HepG2 (cell line): ENCODE measurements around the gene LDLRAD4. TPM values are rescaled to one million over a fixed set of nuclear protein-coding genes. Genes with fewer than 3 reads are reported as not detected.
A peak's percentile ranks its signal among the peaks of the same experiment; 100 is the strongest.

Experiments
- ATAC-seq: fragments of 200-7000 bp; cut with Tn5 transposase; 3 replicates; pipeline ENCODE4 v1.9.1; 2020; ENCODE audit warnings: mild to moderate bottlenecking, moderate library complexity
- BruUV-seq: library from RNA; stranded (reverse); fragments of 400-500 nt; replicated peaks from 2 replicates; lab custom pipeline; 2021; lab: Mats Ljungman, UMichigan
- CTCF ChIA-PET: fragments of 300-600 bp; formaldehyde crosslinking; extraction: SDS; loops from one replicate; lab custom pipeline; 2021; ENCODE audit warnings: low total read pairs, inconsistent platforms, low intra/inter-chr PET ratio; lab: Yijun Ruan, JAX
- POLR2A ChIA-PET: fragments of 350-600 bp; sonication (Branson Sonifier 250); formaldehyde crosslinking; loops from one replicate; lab custom pipeline; 2020; ENCODE audit warnings: antibody characterized with exemption, inconsistent platforms; lab: Yijun Ruan, JAX
- DNase-seq: peaks from one replicate; pipeline ENCODE4 v3.0.0-alpha.2; 2015; ENCODE audit warnings: low spot score
- FAIRE-seq: peaks from 3 replicates; lab custom pipeline; 2011; peaks lifted over from hg19 to GRCh38; lab: Jason Lieb, UNC
- H2AFZ ChIP-seq: one replicate; pipeline ENCODE4 v1.6.1; 2011; ENCODE audit warnings: low read length, inconsistent platforms
- H3K27ac ChIP-seq: fragments of 300-600 bp; 3 replicates; pipeline ENCODE4 v1.8.0; 2011; ENCODE audit warnings: mixed run types, mild to moderate bottlenecking, mixed read lengths, low read length, inconsistent platforms; ENCODE audit not compliant: insufficient read depth; ENCODE audit errors: extremely low read length
- H3K27me3 ChIP-seq, 2 experiments: fragments of 200-600 bp in 1 of 2; 2 replicates in 1 of 2; 3 replicates in 1 of 2; pipeline versions ENCODE4 v1.6.0 to v1.8.0; 2011; ENCODE audit warnings: low read length in 2 of 2, mild to moderate bottlenecking in 2 of 2, moderate library complexity in 2 of 2, inconsistent platforms in 1 of 2; ENCODE audit not compliant: insufficient read depth in 2 of 2, control insufficient read depth in 1 of 2
- H3K36me3 ChIP-seq, 2 experiments: fragments of 200-600 bp in 1 of 2; replicated peaks in 1 of 2; 2 replicates in 1 of 2; 3 replicates in 1 of 2; pipeline versions ENCODE4 v1.5.1 to v1.8.0; 2011; ENCODE audit warnings: low read length in 2 of 2, inconsistent platforms in 1 of 2; ENCODE audit not compliant: insufficient read depth in 2 of 2, control insufficient read depth in 1 of 2
- H3K4me1 ChIP-seq: 2 replicates; pipeline ENCODE4 v1.5.1; 2012; ENCODE audit warnings: low read length, inconsistent platforms; ENCODE audit not compliant: insufficient read depth
- H3K4me2 ChIP-seq: 2 replicates; pipeline ENCODE4 v1.6.0; 2011; ENCODE audit warnings: low read depth, low read length, inconsistent platforms
- H3K4me3 ChIP-seq, 3 experiments: fragments of 200-600 bp in 1 of 3; sonication (generic), shearing (Covaris generic) in 1 of 3; replicated peaks in 1 of 3; 2 replicates each; pipeline ENCODE4 v1.5.1; 2011 to 2016; ENCODE audit warnings: low read length in 3 of 3, inconsistent platforms in 2 of 3, low read depth in 2 of 3, mild to moderate bottlenecking in 2 of 3, control low read depth in 1 of 3, mixed read lengths in 1 of 3; ENCODE audit not compliant: insufficient read depth in 1 of 3
- H3K79me2 ChIP-seq: one replicate; pipeline ENCODE4 v1.6.1; 2011; ENCODE audit warnings: low read length, inconsistent platforms; ENCODE audit not compliant: insufficient read depth
- H3K9ac ChIP-seq: 2 replicates; pipeline ENCODE4 v1.6.0; 2011; ENCODE audit warnings: mild to moderate bottlenecking, low read depth, low read length, inconsistent platforms; ENCODE audit not compliant: insufficient read depth
- H3K9me3 ChIP-seq: 2 replicates; pipeline ENCODE4 v1.5.1; 2012; ENCODE audit warnings: mild to moderate bottlenecking, low read length
- H4K20me1 ChIP-seq: 2 replicates; pipeline ENCODE4 v1.6.0; 2011; ENCODE audit warnings: inconsistent platforms, mild to moderate bottlenecking, low read length, moderate library complexity; ENCODE audit not compliant: insufficient read depth
- E2F2 ChIP-seq: sonication (generic); formaldehyde crosslinking; IDR thresholded peaks from 2 replicates; pipeline ENCODE4 v1.4.0; 2020; ENCODE audit warnings: missing genetic modification reagents, borderline replicate concordance
- IRF9 ChIP-seq: sonication (generic); formaldehyde crosslinking; IDR thresholded peaks from 2 replicates; pipeline ENCODE4 v1.8.0; 2022; ENCODE audit warnings: missing genetic modification reagents, mild to moderate bottlenecking, borderline replicate concordance
- SMARCE1 ChIP-seq: fragments of 450-650 bp; IDR thresholded peaks from 2 replicates; pipeline ENCODE4 v1.6.1; 2017; ENCODE audit warnings: borderline replicate concordance
- ZEB1 ChIP-seq: IDR thresholded peaks from 2 replicates; pipeline ENCODE4 v1.6.1; 2012; ENCODE audit warnings: mild to moderate bottlenecking, low read depth, inconsistent platforms; ENCODE audit not compliant: insufficient replicate concordance
- ZFP62 ChIP-seq: sonication (generic); formaldehyde crosslinking; IDR thresholded peaks from 2 replicates; pipeline ENCODE4 v1.4.0; 2020; ENCODE audit warnings: missing genetic modification reagents
- ZNF121 ChIP-seq: sonication (generic); formaldehyde crosslinking; IDR thresholded peaks from 2 replicates; pipeline ENCODE4 v1.5.0; 2020; ENCODE audit warnings: mild to moderate bottlenecking, missing genetic modification reagents
- ZNF354B ChIP-seq: sonication (generic); formaldehyde crosslinking; IDR thresholded peaks from 2 replicates; pipeline ENCODE4 v1.8.0; 2022; ENCODE audit warnings: mild to moderate bottlenecking, missing genetic modification reagents
- ZNF460 ChIP-seq: sonication (generic); formaldehyde crosslinking; IDR thresholded peaks from 2 replicates; pipeline ENCODE4 v1.5.1; 2020; ENCODE audit warnings: missing genetic modification reagents, mild to moderate bottlenecking, borderline replicate concordance
- ZNF597 ChIP-seq: sonication (generic); formaldehyde crosslinking; IDR thresholded peaks from 2 replicates; pipeline ENCODE4 v1.5.0; 2020; ENCODE audit warnings: missing genetic modification reagents
- ZNF660 ChIP-seq: sonication (generic); formaldehyde crosslinking; IDR thresholded peaks from 2 replicates; pipeline ENCODE4 v1.5.1; 2020; ENCODE audit warnings: mild to moderate bottlenecking, low read depth, missing genetic modification reagents, borderline replicate concordance
- ZNF710 ChIP-seq: sonication (generic); formaldehyde crosslinking; IDR thresholded peaks from 2 replicates; pipeline ENCODE4 v1.5.0; 2020; ENCODE audit warnings: mild to moderate bottlenecking, missing genetic modification reagents, borderline replicate concordance
- ZNF713 ChIP-seq: sonication (generic); formaldehyde crosslinking; IDR thresholded peaks from 2 replicates; pipeline ENCODE4 v1.4.0; 2020; ENCODE audit warnings: mild to moderate bottlenecking, missing genetic modification reagents
- WGBS: methylation state at CpG from one replicate; pipeline ENCODE4 v1.1.6; 2017; ENCODE audit warnings: low lambda C conversion rate; 5-methylcytosine and 5-hydroxymethylcytosine counted together
- in situ Hi-C: cut with HindIII; loops from 2 replicates; pipeline ENCODE4 v1.10.0; 2017; ENCODE audit warnings: low pct_unique_long_range_greater_than_20kb; ENCODE audit not compliant: extremely low pct_ligation_motif_present
- intact Hi-C: fragments of 100-400 bp; cut with micrococcal nuclease; formaldehyde crosslinking; loops from one replicate; pipeline ENCODE4 v1.10.0; 2022; ENCODE audit not compliant: unreplicated experiment
- polyA plus RNA-seq, 8 experiments: library from polyadenylated mRNA; depleted of rRNA in 3 of 8; stranded (reverse) in 7 of 8; unstranded in 1 of 8; fragments of >200 nt; fragmentation: Illumina TruSeq in 4 of 8; extraction: Trizol in 4 of 8; gene quantifications; 2 replicates each; pipeline versions ENCODE4 v1.2.1 to v1.2.3, GENCODE V29; 2011 to 2016; ENCODE audit warnings: low read depth in 4 of 8, missing spikeins in 1 of 8, mixed read lengths in 1 of 8; ENCODE audit not compliant: insufficient read depth in 1 of 8
- total RNA-seq, 5 experiments: library from RNA; depleted of rRNA; stranded (reverse); fragments of >200 nt; fragmentation: Illumina TruSeq; extraction: Trizol; gene quantifications; 2 replicates each; pipeline ENCODE4 v1.2.3, GENCODE V29; 2016; ENCODE audit warnings: low read depth in 1 of 5

The LDLRAD4 gene
- total and polyA plus RNA-seq, 2 of the 13 experiments (the other 11 are each of a cell fraction or from before 2014, with no cell fraction given): 13.6 to 20.9 TPM

- H3K4me1 ChIP-seq: peaks cover 10% of the 10 kb centered on the region
- intact Hi-C loops (no loop called here), in situ Hi-C loops (loop anchor here (25.0 kb wide), 1 partner anchor 216 kb away; no protein-coding TSS in a partner anchor)
- H3K4me3 ChIP-seq: no peak overlapping the region
- no peaks in the 10 kb centered on the region for H3K27me3 ChIP-seq
- no peaks in the 10 kb centered on the region for H3K9me3 ChIP-seq
- TF ChIP-seq ZNF460 (CRISPR knock-in tag) (no peak), ZNF121 (CRISPR knock-in tag) (peak; percentile 62; the same call in 1 of the 2 replicates)
- WGBS: 97% methylated on average over 6 of the region's 7 CpGs
- no TSS peak for BruUV-seq
- no peaks in the 10 kb centered on the region for H3K36me3 ChIP-seq
- DNase-seq (no peak), FAIRE-seq (no peak), ATAC-seq (no peak)
- no peak overlapping the region for H2AFZ ChIP-seq
- ChIA-PET CTCF (no interaction called here), POLR2A (no interaction called here)
- H3K27ac ChIP-seq: no peak overlapping the region
- no peaks in the 10 kb centered on the region for H4K20me1 ChIP-seq
- H3K79me2 ChIP-seq: no peaks in the 10 kb centered on the region
- no peak overlapping the region for H3K4me2 ChIP-seq
- no peak overlapping the region for H3K9ac ChIP-seq
These were observed 352.4 kb downstream of the LDLRAD4 start for GRCh38 chr18:13570856-13571495.

- no peaks in the 10 kb centered on the region for H3K79me2 ChIP-seq
- FAIRE-seq (no peak), DNase-seq (no peak), ATAC-seq (no peak)
- H3K27me3 ChIP-seq: no peaks in the 10 kb centered on the region
- H4K20me1 ChIP-seq: no peaks in the 10 kb centered on the region
- intact Hi-C loops: no loop called here
- no peak overlapping the region for H3K27ac ChIP-seq
- POLR2A ChIA-PET: no interaction called here
- no peaks in the 10 kb centered on the region for H3K9me3 ChIP-seq
- BruUV-seq: no TSS peak
- in situ Hi-C loops: loop anchor here (25.0 kb wide), 1 partner anchor 215 kb away; no protein-coding TSS in a partner anchor
- no peak overlapping the region for H3K4me2 ChIP-seq
- no peaks in the 10 kb centered on the region for H3K36me3 ChIP-seq
- 91% methylated on average over 5 of the region's 5 CpGs for WGBS
- H3K9ac ChIP-seq: no peak overlapping the region
- H2AFZ ChIP-seq: no peak overlapping the region
- CTCF ChIA-PET: no interaction called here
- peaks cover 10% of the 10 kb centered on the region for H3K4me1 ChIP-seq
- H3K4me3 ChIP-seq: no peak overlapping the region
- TF ChIP-seq ZNF660 (CRISPR knock-in tag) (no peak), ZNF354B (CRISPR knock-in tag) (no peak), ZEB1 (no peak), ZFP62 (CRISPR knock-in tag) (no peak), ZNF597 (no peak), E2F2 (CRISPR knock-in tag) (no peak), SMARCE1 (no peak), IRF9 (no peak), ZNF713 (CRISPR knock-in tag) (no peak), ZNF710 (CRISPR knock-in tag) (no peak)
These were observed 353.6 kb downstream of the LDLRAD4 start for GRCh38 chr18:13572148-13572547.
